ENCODE measurements around the gene IKZF3.

DNA sequence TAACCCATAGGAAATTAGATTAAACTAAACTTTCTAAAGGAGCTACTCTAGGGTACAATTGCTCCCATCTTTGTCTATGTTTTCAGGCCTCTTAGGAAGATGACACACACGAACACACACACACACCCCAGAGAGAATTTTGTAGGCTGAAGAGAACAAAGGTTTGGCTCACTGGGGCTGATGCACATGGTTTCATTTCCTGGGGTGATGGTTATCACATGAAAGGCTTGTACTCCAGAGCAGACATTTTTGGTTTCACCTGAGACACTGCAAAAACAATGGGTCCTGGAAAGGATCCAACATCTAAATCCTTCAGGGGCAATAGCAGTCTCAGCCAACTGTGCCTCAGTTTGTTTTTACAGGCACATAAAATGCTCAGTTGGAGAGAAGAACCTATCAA, 63.6 kb downstream of the IKZF3 start:
- no peak for TF ChIP-seq GATA3 (IDR thresholded peaks at IDR 0.05; ENCODE audit: low read depth, low read length)
- TF ChIP-seq GATA2 (IDR thresholded peaks at IDR 0.05; ENCODE audit: low read depth, low read length): no peak
